Gastroesophageal sphincter (tissue), 3 donors: ENCODE measurements around the gene INA.

Experiments
- EP300 ChIP-seq: sonication (generic); formaldehyde crosslinking; IDR thresholded peaks from one replicate; pipeline ENCODE4 v1.6.1; 2017; ENCODE audit warnings: antibody characterized with exemption, mild to moderate bottlenecking
- POLR2A ChIP-seq, 2 donors: fragments of 450-650 bp; IDR thresholded peaks; one replicate each; pipeline ENCODE4 v1.6.1; 2017; ENCODE audit warnings: antibody characterized with exemption in 2 of 2, mild to moderate bottlenecking in 2 of 2, moderate library complexity in 1 of 2
- POLR2AphosphoS5 ChIP-seq: sonication (generic); formaldehyde crosslinking; IDR thresholded peaks from one replicate; pipeline ENCODE4 v1.6.1; 2017; ENCODE audit warnings: antibody characterized with exemption
- TF ChIP-seq, protein P1 (sequence below), 4 experiments: fragments of 200-600 bp in 2 of 4; fragments of 450-650 bp in 2 of 4; sonication (generic) in 1 of 4; IDR thresholded peaks; one replicate each; pipeline ENCODE4 v1.5.1; 2017 to 2019; ENCODE audit warnings: antibody characterized with exemption in 4 of 4, mild to moderate bottlenecking in 2 of 4, moderate library complexity in 2 of 4

DNA sequence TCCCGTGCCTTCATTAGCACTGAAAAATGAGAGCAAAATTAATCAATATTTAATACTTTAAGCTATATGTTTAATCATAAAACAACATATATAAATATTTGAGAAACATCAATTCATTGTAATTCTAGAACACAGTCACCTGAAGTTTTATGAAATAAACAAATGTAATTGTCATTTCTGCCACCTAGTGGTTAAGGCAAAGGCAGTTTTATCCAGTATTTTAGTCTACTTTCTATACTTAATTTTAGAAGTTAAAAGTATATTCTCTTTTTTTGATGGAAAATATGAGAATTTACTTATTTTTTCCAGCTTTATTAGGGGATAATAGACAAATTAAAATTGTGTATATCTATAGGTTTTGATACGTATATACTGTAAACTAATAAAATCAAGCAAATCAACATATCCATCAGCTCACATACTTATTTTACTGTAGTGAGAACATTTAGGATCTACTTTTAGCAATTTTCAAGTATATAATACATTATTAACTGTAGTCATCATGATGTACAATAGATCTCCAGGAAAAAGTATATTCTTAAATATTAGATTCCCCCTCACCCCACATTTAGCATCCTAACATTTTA is 57.1 kb downstream of the INA start:
- TF ChIP-seq POLR2A (IDR thresholded peaks at IDR 0.05) (no peak), POLR2AphosphoS5 (no peak), EP300 (no peak)
- TF ChIP-seq, protein P1, sequence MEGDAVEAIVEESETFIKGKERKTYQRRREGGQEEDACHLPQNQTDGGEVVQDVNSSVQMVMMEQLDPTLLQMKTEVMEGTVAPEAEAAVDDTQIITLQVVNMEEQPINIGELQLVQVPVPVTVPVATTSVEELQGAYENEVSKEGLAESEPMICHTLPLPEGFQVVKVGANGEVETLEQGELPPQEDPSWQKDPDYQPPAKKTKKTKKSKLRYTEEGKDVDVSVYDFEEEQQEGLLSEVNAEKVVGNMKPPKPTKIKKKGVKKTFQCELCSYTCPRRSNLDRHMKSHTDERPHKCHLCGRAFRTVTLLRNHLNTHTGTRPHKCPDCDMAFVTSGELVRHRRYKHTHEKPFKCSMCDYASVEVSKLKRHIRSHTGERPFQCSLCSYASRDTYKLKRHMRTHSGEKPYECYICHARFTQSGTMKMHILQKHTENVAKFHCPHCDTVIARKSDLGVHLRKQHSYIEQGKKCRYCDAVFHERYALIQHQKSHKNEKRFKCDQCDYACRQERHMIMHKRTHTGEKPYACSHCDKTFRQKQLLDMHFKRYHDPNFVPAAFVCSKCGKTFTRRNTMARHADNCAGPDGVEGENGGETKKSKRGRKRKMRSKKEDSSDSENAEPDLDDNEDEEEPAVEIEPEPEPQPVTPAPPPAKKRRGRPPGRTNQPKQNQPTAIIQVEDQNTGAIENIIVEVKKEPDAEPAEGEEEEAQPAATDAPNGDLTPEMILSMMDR (IDR thresholded peaks at IDR 0.05): peak; percentile 25 to 42 (median 40)
